Panc1 (cell line): ENCODE data around the gene DOCK4.

ENCODE experiments used
- POLR2AphosphoS5 ChIP-seq: IDR thresholded peaks from 2 replicates; pipeline ENCODE4 v1.6.1; 2012; ENCODE audit warnings: mild to moderate bottlenecking, low read depth, low read length, moderate library complexity
- REST ChIP-seq, 2 experiments: IDR thresholded peaks; 2 replicates each; pipeline ENCODE4 v1.6.1; 2011 to 2012; ENCODE audit warnings: low read depth in 2 of 2, control low read depth in 1 of 2, low read length in 1 of 2, mild to moderate bottlenecking in 1 of 2, moderate library complexity in 1 of 2; ENCODE audit not compliant: insufficient read depth in 1 of 2
- TCF7L2 ChIP-seq: IDR thresholded peaks from 2 replicates; pipeline ENCODE4 v1.6.1; 2011; ENCODE audit warnings: mild to moderate bottlenecking, low read depth, low read length, inconsistent platforms
- TF ChIP-seq, protein P1 (sequence below): fragments of 450-650 bp; IDR thresholded peaks from 2 replicates; pipeline ENCODE4 v1.5.1; 2017; ENCODE audit warnings: mild to moderate bottlenecking

DNA sequence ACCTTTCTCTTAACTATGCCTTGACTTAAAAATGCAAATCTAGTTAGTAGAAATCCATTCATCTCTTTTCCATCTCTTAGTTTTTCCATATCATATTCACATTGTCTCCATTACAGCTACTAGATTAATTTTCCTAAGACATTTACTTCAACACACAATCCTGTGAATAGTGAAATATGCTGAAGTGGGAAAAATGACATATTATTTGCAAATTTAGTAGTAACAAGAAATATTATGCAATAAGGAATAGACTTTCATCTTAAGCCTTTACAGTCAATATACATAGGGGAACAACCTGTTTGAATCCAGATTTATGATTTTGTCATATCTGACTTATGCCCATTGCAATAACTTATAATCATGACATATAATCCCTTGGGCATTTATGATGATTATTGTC, 366.9 kb downstream of the DOCK4 start:
- TF ChIP-seq, protein P1, sequence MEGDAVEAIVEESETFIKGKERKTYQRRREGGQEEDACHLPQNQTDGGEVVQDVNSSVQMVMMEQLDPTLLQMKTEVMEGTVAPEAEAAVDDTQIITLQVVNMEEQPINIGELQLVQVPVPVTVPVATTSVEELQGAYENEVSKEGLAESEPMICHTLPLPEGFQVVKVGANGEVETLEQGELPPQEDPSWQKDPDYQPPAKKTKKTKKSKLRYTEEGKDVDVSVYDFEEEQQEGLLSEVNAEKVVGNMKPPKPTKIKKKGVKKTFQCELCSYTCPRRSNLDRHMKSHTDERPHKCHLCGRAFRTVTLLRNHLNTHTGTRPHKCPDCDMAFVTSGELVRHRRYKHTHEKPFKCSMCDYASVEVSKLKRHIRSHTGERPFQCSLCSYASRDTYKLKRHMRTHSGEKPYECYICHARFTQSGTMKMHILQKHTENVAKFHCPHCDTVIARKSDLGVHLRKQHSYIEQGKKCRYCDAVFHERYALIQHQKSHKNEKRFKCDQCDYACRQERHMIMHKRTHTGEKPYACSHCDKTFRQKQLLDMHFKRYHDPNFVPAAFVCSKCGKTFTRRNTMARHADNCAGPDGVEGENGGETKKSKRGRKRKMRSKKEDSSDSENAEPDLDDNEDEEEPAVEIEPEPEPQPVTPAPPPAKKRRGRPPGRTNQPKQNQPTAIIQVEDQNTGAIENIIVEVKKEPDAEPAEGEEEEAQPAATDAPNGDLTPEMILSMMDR: no peak
- TF ChIP-seq POLR2AphosphoS5 (no peak), REST (IDR thresholded peaks at IDR 0.05; ENCODE audit: insufficient read depth in 1 of 2, low read depth in 2 of 2, low read length in 1 of 2) (no peak), TCF7L2 (no peak)
